HCT116 (cell line): Measurements from ENCODE around the gene GPR37L1. TPM values are rescaled to one million over a fixed set of nuclear protein-coding genes. Genes with fewer than 3 reads are reported as not detected.

Source experiments
- ATAC-seq: fragments of 200-7000 bp; cut with Tn5 transposase; 2 replicates; pipeline ENCODE4 v1.9.1; 2020; ENCODE audit warnings: mild to moderate bottlenecking, moderate library complexity
- BruUV-seq: library from RNA; stranded (reverse); fragments of 400-500 nt; replicated peaks from 2 replicates; lab custom pipeline; 2021; lab: Mats Ljungman, UMichigan
- CTCF ChIA-PET: fragments of 300-600 bp; sonication (Branson Sonifier 250); formaldehyde crosslinking; loops from one replicate; lab custom pipeline; 2021; ENCODE audit warnings: antibody characterized with exemption; lab: Charles Lee
- POLR2A ChIA-PET: fragments of 300-600, 350-600 bp; sonication (Branson Sonifier 250); formaldehyde crosslinking; loops from one replicate; lab custom pipeline; 2021; ENCODE audit warnings: antibody characterized with exemption; lab: Charles Lee
- RAD21 ChIA-PET, 2 experiments: fragments of 300-600 bp; sonication (Branson Sonifier 250); formaldehyde crosslinking; loops; one replicate each; lab custom pipeline; 2023; ENCODE audit warnings: low total read pairs in 2 of 2; ENCODE audit not compliant: uncharacterized antibody in 2 of 2, unreplicated experiment in 2 of 2, low non-redundant PET in 1 of 2; lab: Charles Lee
- DNase-seq: peaks from one replicate; pipeline ENCODE4 v3.0.0-alpha.2; 2010; ENCODE audit warnings: low read depth, low spot score
- H2AFZ ChIP-seq: fragments of 200-600 bp; shearing (Covaris generic), sonication (generic); 2 replicates; pipeline ENCODE4 v1.6.1; 2017; ENCODE audit warnings: low read depth, mixed run types, mixed read lengths, antibody characterized with exemption, low read length; ENCODE audit not compliant: poor library complexity, severe bottlenecking
- H3K27ac ChIP-seq: 2 replicates; pipeline ENCODE4 v1.5.1; 2012; ENCODE audit warnings: low read depth, low read length
- H3K27me3 ChIP-seq: fragments of 200-600 bp; sonication (generic); 2 replicates; pipeline ENCODE4 v1.6.1; 2016; ENCODE audit warnings: mixed run types, low read length, mixed read lengths; ENCODE audit not compliant: insufficient read depth
- H3K36me3 ChIP-seq, 2 experiments: fragments of 200-500 bp in 1 of 2; fragments of 200-600 bp in 1 of 2; sonication (Bioruptor generic) in 1 of 2; sonication (generic) in 1 of 2; 2 replicates each; pipeline versions ENCODE4 v1.5.1 to v1.6.1; 2014 to 2016; ENCODE audit warnings: low read length in 2 of 2, inconsistent platforms in 1 of 2, mixed read lengths in 1 of 2, mixed run types in 1 of 2; ENCODE audit not compliant: insufficient read depth in 2 of 2, control insufficient read depth in 1 of 2
- H3K4me1 ChIP-seq, 2 experiments: fragments of 200-600 bp in 1 of 2; sonication (generic) in 1 of 2; 2 replicates each; pipeline versions ENCODE4 v1.5.1 to v1.6.1; 2012 to 2017; ENCODE audit warnings: low read length in 2 of 2, inconsistent platforms in 1 of 2, mild to moderate bottlenecking in 1 of 2, mixed read lengths in 1 of 2, mixed run types in 1 of 2, moderate library complexity in 1 of 2; ENCODE audit not compliant: insufficient read depth in 2 of 2, control insufficient read depth in 1 of 2
- H3K4me2 ChIP-seq: fragments of 200-600 bp; sonication (generic); 2 replicates; pipeline ENCODE4 v1.6.1; 2017; ENCODE audit warnings: mixed run types, low read length, mixed read lengths
- H3K4me3 ChIP-seq, 2 experiments: fragments of 200-600 bp in 1 of 2; sonication (generic) in 1 of 2; replicated peaks in 1 of 2; 2 replicates each; pipeline ENCODE4 v1.5.1; 2011 to 2016; ENCODE audit warnings: low read length in 2 of 2, control low read depth in 1 of 2, low read depth in 1 of 2, mild to moderate bottlenecking in 1 of 2, mixed read lengths in 1 of 2, mixed run types in 1 of 2
- H3K79me2 ChIP-seq: fragments of 200-600 bp; sonication (generic); 2 replicates; pipeline ENCODE4 v1.6.1; 2017; ENCODE audit warnings: mild to moderate bottlenecking, mixed run types, low read length, moderate library complexity, mixed read lengths; ENCODE audit not compliant: insufficient read depth
- H3K9ac ChIP-seq: fragments of 200-600 bp; sonication (generic); 2 replicates; pipeline ENCODE4 v1.6.1; 2016; ENCODE audit warnings: low read length, mixed read lengths
- H3K9me2 ChIP-seq: fragments of 200-600 bp; sonication (generic), shearing (Covaris generic); 2 replicates; pipeline ENCODE4 v1.6.1; 2017; ENCODE audit warnings: mixed run types, mild to moderate bottlenecking, moderate library complexity; ENCODE audit not compliant: insufficient read depth
- H3K9me3 ChIP-seq, 2 experiments: fragments of 200-500 bp in 1 of 2; fragments of 200-600 bp in 1 of 2; sonication (Bioruptor generic) in 1 of 2; sonication (generic) in 1 of 2; 2 replicates each; pipeline ENCODE4 v1.6.1; 2014 to 2017; ENCODE audit warnings: low read length in 2 of 2, mixed read lengths in 2 of 2, inconsistent platforms in 1 of 2, low read depth in 1 of 2, mild to moderate bottlenecking in 1 of 2, mixed run types in 1 of 2, moderate library complexity in 1 of 2; ENCODE audit not compliant: control insufficient read depth in 1 of 2, insufficient read depth in 1 of 2
- H4K20me1 ChIP-seq: fragments of 200-600 bp; sonication (generic), shearing (Covaris generic); 2 replicates; pipeline ENCODE4 v1.6.1; 2017; ENCODE audit warnings: mixed run types, mild to moderate bottlenecking, moderate library complexity; ENCODE audit not compliant: insufficient read depth
- ELF1 ChIP-seq: IDR thresholded peaks from 2 replicates; pipeline ENCODE4 v1.6.1; 2012; ENCODE audit warnings: low read depth, borderline replicate concordance
- EZH2phosphoT487 ChIP-seq: fragments of 200-600 bp; IDR thresholded peaks from 2 replicates; pipeline ENCODE4 v1.6.1; 2018; ENCODE audit warnings: antibody characterized with exemption, borderline replicate concordance
- JUND ChIP-seq: IDR thresholded peaks from 2 replicates; pipeline ENCODE4 v1.6.1; 2012
- RAD21 ChIP-seq: IDR thresholded peaks from 2 replicates; pipeline ENCODE4 v1.6.1; 2012; ENCODE audit warnings: low read depth, mild to moderate bottlenecking
- SIN3A ChIP-seq: IDR thresholded peaks from 2 replicates; pipeline ENCODE4 v1.6.1; 2012; ENCODE audit warnings: low read depth
- intact Hi-C: fragments of 100-400 bp; cut with micrococcal nuclease; formaldehyde crosslinking; loops from 2 replicates; pipeline ENCODE4 v1.10.0; 2022
- total RNA-seq: library from RNA; stranded (reverse); gene quantifications from one replicate; pipeline ENCODE4 v1.2.1, GENCODE V29; 2021; ENCODE audit not compliant: unreplicated experiment
- TF ChIP-seq, protein P1 (sequence below): IDR thresholded peaks from 2 replicates; pipeline ENCODE4 v1.6.1; 2011; ENCODE audit warnings: mild to moderate bottlenecking, low read length, moderate library complexity; ENCODE audit not compliant: insufficient replicate concordance; ENCODE audit errors: extremely low read depth
- TF ChIP-seq, protein P2 (sequence below): IDR thresholded peaks from 2 replicates; pipeline ENCODE4 v1.6.1; 2012

The GPR37L1 gene
- total RNA-seq, 1 experiment from 2014 or later, result 0.10 TPM

DNA sequence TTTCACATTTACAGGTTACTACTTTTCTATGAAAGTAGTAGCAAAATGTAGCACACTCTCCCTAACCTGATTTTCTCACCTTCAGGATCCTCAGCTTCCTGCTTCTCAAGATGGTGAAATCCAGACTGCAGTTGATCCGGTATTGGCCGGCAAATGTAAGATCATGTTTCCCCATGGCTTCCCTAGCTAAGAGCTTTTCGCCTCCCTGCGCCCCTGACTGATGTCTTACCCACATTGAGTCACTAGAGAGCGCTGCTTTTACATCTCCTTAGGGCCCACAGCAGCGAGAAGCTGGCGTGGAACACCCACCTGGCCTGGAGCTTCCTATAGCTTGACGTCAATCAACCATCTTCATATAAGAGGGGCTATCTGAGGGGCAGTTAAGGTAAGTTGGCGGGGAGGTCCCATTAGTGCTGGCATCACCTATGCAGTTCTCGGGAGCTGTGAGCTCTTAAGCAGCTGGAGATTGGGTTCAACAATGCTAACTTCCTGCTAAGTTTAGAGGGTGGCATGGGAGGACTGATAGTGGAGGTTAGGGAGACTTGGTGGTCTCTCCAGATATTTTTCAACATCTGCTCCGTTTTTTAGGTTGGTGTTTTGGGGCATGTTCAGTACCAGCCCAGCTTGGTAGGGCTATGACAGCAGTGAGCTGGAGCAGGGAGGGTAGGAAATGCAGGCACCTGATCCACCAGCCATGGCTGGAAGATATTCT lies 32.2 kb downstream of the GPR37L1 start (continued):
- TF ChIP-seq EZH2phosphoT487 (no peak), RAD21 (peak; percentile 64), SIN3A (no peak), ELF1 (no peak)

DNA sequence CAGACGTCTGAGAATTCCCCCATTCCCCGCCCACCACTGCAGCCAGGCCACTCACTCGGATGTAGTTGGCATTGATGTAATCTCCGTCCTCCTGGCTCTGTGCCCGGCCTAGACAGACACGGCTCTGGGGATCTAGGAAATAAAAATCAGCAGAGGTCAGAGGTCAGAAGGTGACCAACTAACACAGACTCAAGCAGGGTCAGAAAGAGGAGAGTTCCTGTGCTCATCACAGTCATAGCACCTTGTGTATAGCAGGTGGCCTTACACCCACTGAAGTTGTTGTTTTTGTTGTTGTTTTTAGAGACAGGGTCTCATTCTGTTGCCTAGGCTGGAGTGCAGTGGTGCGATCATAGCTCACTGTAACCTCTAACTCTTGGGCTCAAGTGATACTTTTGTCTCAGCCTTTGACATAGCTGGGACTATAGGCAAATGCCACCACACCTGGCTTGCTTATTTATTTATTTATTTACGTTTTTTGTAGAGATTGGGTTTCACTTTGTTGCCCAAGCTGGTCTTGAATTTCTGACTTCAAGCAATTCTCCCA lies 32.8 kb downstream of the GPR37L1 start:
- no peak; the same call in 1 of the 2 replicates for ATAC-seq
- no peaks in the 10 kb centered on the region for H3K36me3 ChIP-seq
- H4K20me1 ChIP-seq, result no peaks in the 10 kb centered on the region
- no peak for DNase-seq
- no peak overlapping the region for H3K9ac ChIP-seq
- peak overlapping the region; percentile 76 for H2AFZ ChIP-seq
- H3K79me2 ChIP-seq, result no peaks in the 10 kb centered on the region
- ChIA-PET POLR2A (interaction anchor here (0.9 kb wide), 1 partner anchor 145 kb away, joined by 4 read pairs; the partner anchor contains the start of gene ELF3), RAD21 (no interaction called here), CTCF (interaction anchor here (0.6 to 2.4 kb wide), 23 partner anchors 8 to 1621 kb away, joined by 3 to 13 read pairs (median 4); partner anchors contain the start of genes ARL8A, ELF3, GPR37L1 and LGR6)
- H3K27ac ChIP-seq, result no peak overlapping the region
- H3K4me2 ChIP-seq, result peak overlapping the region; percentile 52
- no peak for TF ChIP-seq ELF1
- TF ChIP-seq RAD21, result no peak
- no peak for TF ChIP-seq JUND
- TF ChIP-seq, protein P1, sequence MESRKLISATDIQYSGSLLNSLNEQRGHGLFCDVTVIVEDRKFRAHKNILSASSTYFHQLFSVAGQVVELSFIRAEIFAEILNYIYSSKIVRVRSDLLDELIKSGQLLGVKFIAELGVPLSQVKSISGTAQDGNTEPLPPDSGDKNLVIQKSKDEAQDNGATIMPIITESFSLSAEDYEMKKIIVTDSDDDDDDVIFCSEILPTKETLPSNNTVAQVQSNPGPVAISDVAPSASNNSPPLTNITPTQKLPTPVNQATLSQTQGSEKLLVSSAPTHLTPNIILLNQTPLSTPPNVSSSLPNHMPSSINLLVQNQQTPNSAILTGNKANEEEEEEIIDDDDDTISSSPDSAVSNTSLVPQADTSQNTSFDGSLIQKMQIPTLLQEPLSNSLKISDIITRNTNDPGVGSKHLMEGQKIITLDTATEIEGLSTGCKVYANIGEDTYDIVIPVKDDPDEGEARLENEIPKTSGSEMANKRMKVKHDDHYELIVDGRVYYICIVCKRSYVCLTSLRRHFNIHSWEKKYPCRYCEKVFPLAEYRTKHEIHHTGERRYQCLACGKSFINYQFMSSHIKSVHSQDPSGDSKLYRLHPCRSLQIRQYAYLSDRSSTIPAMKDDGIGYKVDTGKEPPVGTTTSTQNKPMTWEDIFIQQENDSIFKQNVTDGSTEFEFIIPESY, result no peak
- TF ChIP-seq, protein P2, sequence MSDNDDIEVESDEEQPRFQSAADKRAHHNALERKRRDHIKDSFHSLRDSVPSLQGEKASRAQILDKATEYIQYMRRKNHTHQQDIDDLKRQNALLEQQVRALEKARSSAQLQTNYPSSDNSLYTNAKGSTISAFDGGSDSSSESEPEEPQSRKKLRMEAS, result no peak
- no TSS peak for BruUV-seq
- H3K27me3 ChIP-seq, result no peaks in the 10 kb centered on the region
- intact Hi-C loops, result no loop called here
- no peaks in the 10 kb centered on the region for H3K9me2 ChIP-seq
- no peak overlapping the region for H3K4me3 ChIP-seq
- no peaks in the 10 kb centered on the region for H3K9me3 ChIP-seq
- H3K4me1 ChIP-seq, result peaks cover 17 to 22% of the 10 kb centered on the region in 2 experiments; a peak in 3 of 4 replicates
